ENCODE measurements around the gene PRKCH.

Gene PRKCH

GRCh38 chr14:61382842-61383241, 61.5 kb downstream of the PRKCH start:
- no peak for TF ChIP-seq CTCF (conservative IDR thresholded peaks at IDR 0.05; ENCODE audit: low read depth, low read length)
- H3K4me3 ChIP-seq (ENCODE audit: low read depth, low read length) = no peak overlapping the region
- DNase-seq (ENCODE audit: low read depth) = no peak

DNA sequence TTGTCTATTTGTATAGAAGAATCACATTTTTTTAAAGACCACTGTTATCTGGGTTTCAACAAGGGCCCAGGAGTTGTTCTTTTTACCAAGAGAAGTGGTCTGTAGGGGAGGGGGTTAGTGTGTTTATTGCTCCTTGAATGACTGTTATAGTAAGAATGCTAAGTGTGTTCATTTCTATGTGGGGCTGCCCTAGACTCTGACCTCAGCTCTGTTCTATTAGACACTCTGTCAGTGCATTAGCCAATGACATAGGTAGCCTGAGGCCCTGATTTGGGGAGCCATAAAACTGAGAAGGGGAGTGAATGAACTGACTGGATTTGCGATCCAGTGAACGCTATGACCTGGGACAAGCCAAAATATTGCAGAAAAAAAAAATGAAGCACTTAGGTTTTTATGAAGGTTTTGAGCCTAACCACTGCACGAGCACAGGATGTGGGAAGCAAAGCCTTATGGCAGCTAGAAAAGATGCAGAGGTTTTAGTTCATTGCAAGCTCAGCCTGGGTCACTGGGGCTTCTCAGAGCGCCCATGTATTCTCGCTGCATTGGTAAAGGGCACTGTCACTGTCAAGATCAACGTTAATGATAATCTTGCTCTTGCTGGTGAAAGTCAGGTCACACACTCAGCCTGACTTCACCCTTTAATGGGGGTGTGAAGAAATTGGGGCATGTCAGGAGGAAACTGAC, 63.8 kb downstream of the PRKCH start:
- TF ChIP-seq CTCF (conservative IDR thresholded peaks at IDR 0.05; ENCODE audit: low read depth, low read length) = no peak
- no peak overlapping the region for H3K4me3 ChIP-seq (ENCODE audit: low read depth, low read length)
- DNase-seq (ENCODE audit: low read depth) = no peak

DNA sequence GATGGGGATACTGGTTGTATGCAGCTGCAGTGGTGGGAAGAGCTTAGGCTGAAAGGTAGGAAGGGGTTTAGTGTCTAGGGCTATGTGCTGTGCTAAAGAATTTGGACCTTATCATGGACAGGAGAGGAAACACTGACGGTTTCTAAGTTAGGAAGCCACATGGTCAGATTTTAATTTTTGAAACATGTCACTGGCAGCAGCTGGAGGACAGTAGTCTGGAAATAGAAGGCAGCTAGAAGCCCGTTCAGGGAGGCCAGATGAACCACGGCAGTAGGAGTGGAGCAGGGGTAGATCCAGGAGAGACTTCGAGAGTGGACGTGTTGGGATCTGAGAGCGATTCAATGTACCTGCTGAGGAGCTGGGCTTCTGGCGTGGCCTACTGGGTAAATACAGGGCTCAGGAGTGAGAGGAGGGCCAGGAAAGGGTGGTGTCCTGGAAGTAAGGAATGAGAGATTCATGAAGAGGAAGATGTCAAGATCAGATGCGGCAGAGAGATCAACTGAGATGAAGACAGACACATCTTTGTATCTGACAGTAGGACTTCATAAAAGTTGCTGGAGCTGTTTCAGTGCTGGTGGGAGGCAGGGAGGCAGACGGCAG, 64.9 kb downstream of the PRKCH start:
- no peak for TF ChIP-seq CTCF (conservative IDR thresholded peaks at IDR 0.05; ENCODE audit: low read depth, low read length)
- H3K4me3 ChIP-seq (ENCODE audit: low read depth, low read length) = no peak overlapping the region
- DNase-seq (ENCODE audit: low read depth) = no peak

DNA sequence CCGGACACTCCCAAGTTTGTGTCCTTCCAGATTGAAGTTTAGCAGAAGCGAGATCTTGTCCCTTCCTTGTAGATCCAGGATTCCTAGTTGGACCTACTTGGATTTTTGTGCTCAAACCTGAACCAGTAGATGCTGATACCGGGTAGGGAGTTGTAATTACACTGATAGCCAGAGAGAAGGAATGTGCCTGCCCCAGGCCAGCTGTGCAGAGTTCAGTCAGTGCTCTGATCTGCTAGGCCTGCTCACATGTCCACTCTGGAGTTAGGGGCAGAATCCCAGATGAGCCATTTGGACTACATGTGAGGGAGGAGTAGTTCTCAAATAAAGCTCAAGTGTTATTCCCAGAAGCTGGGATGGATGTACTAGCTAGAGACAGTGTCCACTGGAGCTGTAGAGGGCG, 65.7 kb downstream of the PRKCH start:
- H3K4me3 ChIP-seq (ENCODE audit: low read depth, low read length) = no peak overlapping the region
- no peak for DNase-seq (ENCODE audit: low read depth)
- TF ChIP-seq CTCF (conservative IDR thresholded peaks at IDR 0.05; ENCODE audit: low read depth, low read length) = no peak

DNA sequence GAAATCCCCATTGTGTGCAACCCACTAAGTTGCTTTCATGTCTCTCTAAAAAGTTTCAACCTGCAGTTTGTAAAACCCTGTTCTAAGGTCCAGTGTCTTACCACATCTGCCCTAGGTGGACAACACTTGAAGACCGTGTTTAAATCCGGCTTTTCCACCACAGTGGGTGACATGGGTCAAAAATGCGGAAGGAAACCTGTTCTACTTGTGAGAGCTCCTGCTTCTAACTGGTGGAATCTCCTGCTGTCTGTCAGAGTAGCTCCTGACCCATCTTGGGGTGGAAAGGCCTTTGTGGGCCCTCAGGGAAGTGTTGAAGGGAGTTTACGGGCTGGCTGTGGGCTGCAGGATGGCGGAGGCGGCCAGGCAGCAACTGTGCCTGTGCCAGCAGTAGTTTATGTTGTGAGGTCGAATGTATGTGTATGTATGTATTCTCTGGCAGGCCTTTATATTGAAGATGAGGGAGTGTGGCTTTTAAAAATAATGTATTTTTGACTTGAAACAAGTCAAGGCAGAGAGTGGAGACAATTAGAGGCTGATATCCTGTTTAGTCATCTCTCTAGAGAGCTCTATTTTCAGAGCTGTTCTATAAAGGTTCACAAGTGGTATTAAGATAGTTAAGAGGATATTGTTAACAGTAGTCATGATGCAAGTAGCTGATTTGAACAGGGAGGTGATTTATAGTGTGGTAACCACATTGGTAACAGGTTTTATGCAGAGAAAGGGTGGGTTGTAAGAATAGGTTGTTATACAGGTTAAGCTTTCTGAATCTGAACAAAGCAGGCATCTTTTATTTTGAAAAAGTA, 67.0 kb downstream of the PRKCH start:
- peak; percentile 20 for DNase-seq (ENCODE audit: low read depth)
- TF ChIP-seq CTCF (conservative IDR thresholded peaks at IDR 0.05; ENCODE audit: low read depth, low read length) = no peak
- no peak overlapping the region for H3K4me3 ChIP-seq (ENCODE audit: low read depth, low read length)

- DNase-seq (ENCODE audit: low read depth) = no peak
- TF ChIP-seq CTCF (conservative IDR thresholded peaks at IDR 0.05; ENCODE audit: low read depth, low read length) = no peak
- H3K4me3 ChIP-seq (ENCODE audit: low read depth, low read length) = no peak overlapping the region
These were observed 67.7 kb downstream of the PRKCH start for GRCh38 chr14:61388976-61389576.
